ENCODE data around the gene GLRX. TPM values are rescaled to one million over a fixed set of nuclear protein-coding genes. Genes with fewer than 3 reads are reported as not detected.

GLRX gene
- total and polyA plus RNA-seq, 2 of the 13 experiments (the other 11 are each of a cell fraction or from before 2014, with no cell fraction given) = 63.8 to 499 TPM

DNA sequence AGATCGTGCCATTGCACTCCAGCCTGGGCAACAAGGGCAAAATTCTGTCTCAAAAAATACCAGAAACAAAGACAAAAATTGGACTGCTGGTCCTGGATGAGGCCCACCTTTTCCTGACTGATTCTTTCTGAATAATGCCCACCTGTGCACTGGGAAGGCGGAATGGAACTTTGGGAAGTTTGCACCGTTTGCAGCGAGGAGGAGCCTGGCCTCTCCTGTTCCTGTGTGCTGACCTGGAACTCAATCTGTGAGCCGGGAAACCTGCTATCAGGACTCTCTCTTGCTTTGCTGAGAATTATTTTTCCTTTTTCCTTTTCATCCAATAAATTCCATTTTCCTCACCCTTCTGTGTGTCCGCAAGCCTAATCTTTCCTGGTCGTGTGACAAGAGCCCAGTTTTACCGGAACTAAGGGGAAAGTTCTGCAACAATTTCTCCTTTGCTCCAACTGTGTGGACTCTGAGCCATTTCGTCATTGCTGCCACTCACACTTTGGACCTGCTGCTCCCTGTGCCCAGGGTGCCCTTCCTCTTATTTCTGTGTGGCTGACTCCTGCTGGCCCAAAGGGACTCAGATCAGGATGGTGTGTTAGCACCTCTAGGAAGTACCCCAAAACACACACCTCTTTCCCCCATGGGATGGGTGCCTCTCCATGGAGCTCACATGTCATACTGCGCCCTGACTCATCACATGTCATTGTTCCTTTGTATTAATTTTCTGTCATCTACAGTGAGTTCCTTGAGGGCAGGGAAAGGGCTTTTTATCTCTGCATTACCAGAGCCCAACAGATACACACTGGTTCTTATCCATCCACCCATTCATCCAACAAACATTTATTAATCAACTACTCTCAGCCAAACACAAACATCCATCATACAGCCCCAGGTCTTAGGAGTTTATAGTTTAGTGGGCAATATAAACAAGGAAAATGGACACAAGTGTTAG is 4.7 kb upstream of the GLRX start (continued):
- TF ChIP-seq, protein P1, sequence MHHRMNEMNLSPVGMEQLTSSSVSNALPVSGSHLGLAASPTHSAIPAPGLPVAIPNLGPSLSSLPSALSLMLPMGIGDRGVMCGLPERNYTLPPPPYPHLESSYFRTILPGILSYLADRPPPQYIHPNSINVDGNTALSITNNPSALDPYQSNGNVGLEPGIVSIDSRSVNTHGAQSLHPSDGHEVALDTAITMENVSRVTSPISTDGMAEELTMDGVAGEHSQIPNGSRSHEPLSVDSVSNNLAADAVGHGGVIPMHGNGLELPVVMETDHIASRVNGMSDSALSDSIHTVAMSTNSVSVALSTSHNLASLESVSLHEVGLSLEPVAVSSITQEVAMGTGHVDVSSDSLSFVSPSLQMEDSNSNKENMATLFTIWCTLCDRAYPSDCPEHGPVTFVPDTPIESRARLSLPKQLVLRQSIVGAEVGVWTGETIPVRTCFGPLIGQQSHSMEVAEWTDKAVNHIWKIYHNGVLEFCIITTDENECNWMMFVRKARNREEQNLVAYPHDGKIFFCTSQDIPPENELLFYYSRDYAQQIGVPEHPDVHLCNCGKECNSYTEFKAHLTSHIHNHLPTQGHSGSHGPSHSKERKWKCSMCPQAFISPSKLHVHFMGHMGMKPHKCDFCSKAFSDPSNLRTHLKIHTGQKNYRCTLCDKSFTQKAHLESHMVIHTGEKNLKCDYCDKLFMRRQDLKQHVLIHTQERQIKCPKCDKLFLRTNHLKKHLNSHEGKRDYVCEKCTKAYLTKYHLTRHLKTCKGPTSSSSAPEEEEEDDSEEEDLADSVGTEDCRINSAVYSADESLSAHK (CRISPR knock-in tag; IDR thresholded peaks at IDR 0.05; ENCODE audit: borderline replicate concordance) = no peak
- TF ChIP-seq ZNF282 (IDR thresholded peaks at IDR 0.05; ENCODE audit: partially characterized antibody) = no peak
- TF ChIP-seq, protein P2, sequence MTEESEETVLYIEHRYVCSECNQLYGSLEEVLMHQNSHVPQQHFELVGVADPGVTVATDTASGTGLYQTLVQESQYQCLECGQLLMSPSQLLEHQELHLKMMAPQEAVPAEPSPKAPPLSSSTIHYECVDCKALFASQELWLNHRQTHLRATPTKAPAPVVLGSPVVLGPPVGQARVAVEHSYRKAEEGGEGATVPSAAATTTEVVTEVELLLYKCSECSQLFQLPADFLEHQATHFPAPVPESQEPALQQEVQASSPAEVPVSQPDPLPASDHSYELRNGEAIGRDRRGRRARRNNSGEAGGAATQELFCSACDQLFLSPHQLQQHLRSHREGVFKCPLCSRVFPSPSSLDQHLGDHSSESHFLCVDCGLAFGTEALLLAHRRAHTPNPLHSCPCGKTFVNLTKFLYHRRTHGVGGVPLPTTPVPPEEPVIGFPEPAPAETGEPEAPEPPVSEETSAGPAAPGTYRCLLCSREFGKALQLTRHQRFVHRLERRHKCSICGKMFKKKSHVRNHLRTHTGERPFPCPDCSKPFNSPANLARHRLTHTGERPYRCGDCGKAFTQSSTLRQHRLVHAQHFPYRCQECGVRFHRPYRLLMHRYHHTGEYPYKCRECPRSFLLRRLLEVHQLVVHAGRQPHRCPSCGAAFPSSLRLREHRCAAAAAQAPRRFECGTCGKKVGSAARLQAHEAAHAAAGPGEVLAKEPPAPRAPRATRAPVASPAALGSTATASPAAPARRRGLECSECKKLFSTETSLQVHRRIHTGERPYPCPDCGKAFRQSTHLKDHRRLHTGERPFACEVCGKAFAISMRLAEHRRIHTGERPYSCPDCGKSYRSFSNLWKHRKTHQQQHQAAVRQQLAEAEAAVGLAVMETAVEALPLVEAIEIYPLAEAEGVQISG (CRISPR knock-in tag; IDR thresholded peaks at IDR 0.05) = peak; percentile 78
- TF ChIP-seq, protein P3, sequence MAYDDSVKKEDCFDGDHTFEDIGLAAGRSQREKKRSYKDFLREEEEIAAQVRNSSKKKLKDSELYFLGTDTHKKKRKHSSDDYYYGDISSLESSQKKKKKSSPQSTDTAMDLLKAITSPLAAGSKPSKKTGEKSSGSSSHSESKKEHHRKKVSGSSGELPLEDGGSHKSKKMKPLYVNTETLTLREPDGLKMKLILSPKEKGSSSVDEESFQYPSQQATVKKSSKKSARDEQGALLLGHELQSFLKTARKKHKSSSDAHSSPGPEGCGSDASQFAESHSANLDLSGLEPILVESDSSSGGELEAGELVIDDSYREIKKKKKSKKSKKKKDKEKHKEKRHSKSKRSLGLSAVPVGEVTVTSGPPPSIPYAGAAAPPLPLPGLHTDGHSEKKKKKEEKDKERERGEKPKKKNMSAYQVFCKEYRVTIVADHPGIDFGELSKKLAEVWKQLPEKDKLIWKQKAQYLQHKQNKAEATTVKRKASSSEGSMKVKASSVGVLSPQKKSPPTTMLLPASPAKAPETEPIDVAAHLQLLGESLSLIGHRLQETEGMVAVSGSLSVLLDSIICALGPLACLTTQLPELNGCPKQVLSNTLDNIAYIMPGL (CRISPR knock-in tag; IDR thresholded peaks at IDR 0.05; ENCODE audit: borderline replicate concordance in 1 of 2, low read depth in 1 of 2) = peak; percentile 53 to 56; a peak in 2 of 4 replicates
- no peak for TF ChIP-seq RAD21 (CRISPR knock-in tag; IDR thresholded peaks at IDR 0.05)
- TF ChIP-seq, protein P4, sequence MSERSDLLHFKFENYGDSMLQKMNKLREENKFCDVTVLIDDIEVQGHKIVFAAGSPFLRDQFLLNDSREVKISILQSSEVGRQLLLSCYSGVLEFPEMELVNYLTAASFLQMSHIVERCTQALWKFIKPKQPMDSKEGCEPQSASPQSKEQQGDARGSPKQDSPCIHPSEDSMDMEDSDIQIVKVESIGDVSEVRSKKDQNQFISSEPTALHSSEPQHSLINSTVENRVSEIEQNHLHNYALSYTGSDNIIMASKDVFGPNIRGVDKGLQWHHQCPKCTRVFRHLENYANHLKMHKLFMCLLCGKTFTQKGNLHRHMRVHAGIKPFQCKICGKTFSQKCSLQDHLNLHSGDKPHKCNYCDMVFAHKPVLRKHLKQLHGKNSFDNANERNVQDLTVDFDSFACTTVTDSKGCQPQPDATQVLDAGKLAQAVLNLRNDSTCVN (CRISPR knock-in tag; IDR thresholded peaks at IDR 0.05; ENCODE audit: borderline replicate concordance) = no peak
- no peak for TF ChIP-seq TBX3 (IDR thresholded peaks at IDR 0.05; ENCODE audit: borderline replicate concordance)
- TF ChIP-seq ZNF557 (CRISPR knock-in tag; IDR thresholded peaks at IDR 0.05) = peak; percentile 90; the same call in 1 of the 2 replicates
- TF ChIP-seq, protein P5, sequence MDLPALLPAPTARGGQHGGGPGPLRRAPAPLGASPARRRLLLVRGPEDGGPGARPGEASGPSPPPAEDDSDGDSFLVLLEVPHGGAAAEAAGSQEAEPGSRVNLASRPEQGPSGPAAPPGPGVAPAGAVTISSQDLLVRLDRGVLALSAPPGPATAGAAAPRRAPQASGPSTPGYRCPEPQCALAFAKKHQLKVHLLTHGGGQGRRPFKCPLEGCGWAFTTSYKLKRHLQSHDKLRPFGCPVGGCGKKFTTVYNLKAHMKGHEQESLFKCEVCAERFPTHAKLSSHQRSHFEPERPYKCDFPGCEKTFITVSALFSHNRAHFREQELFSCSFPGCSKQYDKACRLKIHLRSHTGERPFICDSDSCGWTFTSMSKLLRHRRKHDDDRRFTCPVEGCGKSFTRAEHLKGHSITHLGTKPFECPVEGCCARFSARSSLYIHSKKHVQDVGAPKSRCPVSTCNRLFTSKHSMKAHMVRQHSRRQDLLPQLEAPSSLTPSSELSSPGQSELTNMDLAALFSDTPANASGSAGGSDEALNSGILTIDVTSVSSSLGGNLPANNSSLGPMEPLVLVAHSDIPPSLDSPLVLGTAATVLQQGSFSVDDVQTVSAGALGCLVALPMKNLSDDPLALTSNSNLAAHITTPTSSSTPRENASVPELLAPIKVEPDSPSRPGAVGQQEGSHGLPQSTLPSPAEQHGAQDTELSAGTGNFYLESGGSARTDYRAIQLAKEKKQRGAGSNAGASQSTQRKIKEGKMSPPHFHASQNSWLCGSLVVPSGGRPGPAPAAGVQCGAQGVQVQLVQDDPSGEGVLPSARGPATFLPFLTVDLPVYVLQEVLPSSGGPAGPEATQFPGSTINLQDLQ (CRISPR knock-in tag; IDR thresholded peaks at IDR 0.05) = no peak

Data from HepG2 (cell line).